ENCODE results near the gene HDAC7.

GRCh38 chr12:47804171-47804570, 15.5 kb downstream of the HDAC7 start:
- TF ChIP-seq CTCF (IDR thresholded peaks at IDR 0.05; ENCODE audit: insufficient read depth, low read depth, low read length) = no peak
- TF ChIP-seq EZH2 (IDR thresholded peaks at IDR 0.05; ENCODE audit: insufficient read depth, low read length) = no peak

All from astrocyte (in vitro differentiated cells and primary cell).